GM12892 (cell line): ENCODE results near the gene DCLK2.

Experiments
- POLR2A ChIP-seq: IDR thresholded peaks from 2 replicates; pipeline ENCODE4 v1.6.1; 2011; ENCODE audit warnings: low read depth, low read length, control low read depth
- POLR2AphosphoS5 ChIP-seq: IDR thresholded peaks from 2 replicates; pipeline ENCODE4 v1.6.1; 2011; ENCODE audit warnings: low read depth, low read length, control low read depth
- TAF1 ChIP-seq: IDR thresholded peaks from 2 replicates; pipeline ENCODE4 v1.6.1; 2011; ENCODE audit warnings: low read depth, mild to moderate bottlenecking, control low read depth, low read length, borderline replicate concordance

GRCh38 chr4:150212485-150212884 lies 134.2 kb downstream of the DCLK2 start:
- TF ChIP-seq POLR2A (no peak), TAF1 (no peak), POLR2AphosphoS5 (no peak)
